DOHH2 (cell line): Measurements from ENCODE around the gene RAPGEF5.

Experiments used
- H3F3A ChIP-seq: fragments of 200-600 bp; sonication (generic), shearing (Covaris generic); 2 replicates; pipeline ENCODE4 v1.6.0; 2016; ENCODE audit warnings: antibody characterized with exemption, mild to moderate bottlenecking; ENCODE audit not compliant: control insufficient read depth, insufficient read depth
- H3K27ac ChIP-seq: fragments of 200-600 bp; sonication (generic); 2 replicates; pipeline ENCODE4 v1.5.1; 2014; ENCODE audit warnings: low read depth, mild to moderate bottlenecking, low read length, moderate library complexity
- H3K27me3 ChIP-seq: fragments of 200-600 bp; sonication (generic); 2 replicates; pipeline ENCODE4 v1.6.1; 2014; ENCODE audit warnings: mild to moderate bottlenecking, low read length, mixed read lengths; ENCODE audit not compliant: control insufficient read depth
- H3K36me3 ChIP-seq: fragments of 200-600 bp; sonication (generic); 2 replicates; pipeline ENCODE4 v1.6.1; 2014; ENCODE audit warnings: mild to moderate bottlenecking, low read length, moderate library complexity, mixed read lengths; ENCODE audit not compliant: control insufficient read depth
- H3K4me1 ChIP-seq: fragments of 200-600 bp; sonication (generic); 2 replicates; pipeline ENCODE4 v1.6.1; 2014; ENCODE audit warnings: mild to moderate bottlenecking, low read length, mixed read lengths; ENCODE audit not compliant: control insufficient read depth
- H3K4me2 ChIP-seq: fragments of 200-600 bp; sonication (generic); 2 replicates; pipeline ENCODE4 v1.6.0; 2014; ENCODE audit warnings: mild to moderate bottlenecking, low read length, moderate library complexity
- H3K4me3 ChIP-seq: fragments of 200-600 bp; sonication (generic); 2 replicates; pipeline ENCODE4 v1.5.1; 2014; ENCODE audit warnings: mild to moderate bottlenecking, low read length, mixed read lengths
- H3K79me2 ChIP-seq: fragments of 200-600 bp; sonication (generic); 2 replicates; pipeline ENCODE4 v1.6.1; 2014; ENCODE audit warnings: mild to moderate bottlenecking, low read length, mixed read lengths; ENCODE audit not compliant: control insufficient read depth
- H3K9me2 ChIP-seq: fragments of 200-600 bp; sonication (generic); replicated peaks from 2 replicates; pipeline ENCODE4 v1.6.1; 2014; ENCODE audit warnings: mild to moderate bottlenecking, low read length, mixed read lengths; ENCODE audit not compliant: control insufficient read depth
- H3K9me3 ChIP-seq: fragments of 200-600 bp; sonication (generic); 2 replicates; pipeline ENCODE4 v1.6.1; 2014; ENCODE audit warnings: antibody characterized with exemption, low read length, mixed read lengths; ENCODE audit not compliant: control insufficient read depth, insufficient read depth
- H4K20me1 ChIP-seq: fragments of 200-600 bp; sonication (generic); 2 replicates; pipeline ENCODE4 v1.6.0; 2014; ENCODE audit warnings: low read depth, mild to moderate bottlenecking, antibody characterized with exemption, low read length, moderate library complexity; ENCODE audit not compliant: control insufficient read depth, insufficient read depth
- CTCF ChIP-seq: fragments of 200-600 bp; sonication (generic); IDR thresholded peaks from one replicate; pipeline ENCODE4 v1.5.1; 2014; ENCODE audit warnings: antibody characterized with exemption, mild to moderate bottlenecking, low read depth, low read length; ENCODE audit not compliant: poor library complexity, severe bottlenecking
- EZH2phosphoT487 ChIP-seq: fragments of 200-600 bp; sonication (generic); IDR thresholded peaks from 2 replicates; pipeline ENCODE4 v1.6.1; 2017; ENCODE audit warnings: borderline replicate concordance, mild to moderate bottlenecking, antibody characterized with exemption, low read length, moderate library complexity, mixed read lengths

Gene RAPGEF5

GRCh38 chr7:22216309-22216708 lies 140.6 kb downstream of the RAPGEF5 start:
- Histone ChIP-seq H3K36me3 (peaks cover 99% of the 10 kb centered on the region), H4K20me1 (0 out of 2 replicates have a peak, but pooled peaks cover 3% of the 10 kb centered on the region), H3K27ac (no peak overlapping the region), H3K9me2 (no peaks in the 10 kb centered on the region), H3K79me2 (peaks cover 88% of the 10 kb centered on the region), H3K4me2 (no peak overlapping the region), H3K4me3 (no peak overlapping the region), H3K27me3 (no peaks in the 10 kb centered on the region), H3K9me3 (no peaks in the 10 kb centered on the region), H3F3A (peaks cover 26% of the 10 kb centered on the region), H3K4me1 (0 out of 2 replicates have a peak, but pooled peaks cover 3% of the 10 kb centered on the region)
- TF ChIP-seq EZH2phosphoT487 (no peak), CTCF (no peak)

- Histone ChIP-seq H3K27ac (no peak overlapping the region), H3K79me2 (peaks cover 93% of the 10 kb centered on the region), H3K4me1 (peaks cover 20% of the 10 kb centered on the region; the same call in 1 of the 2 replicates), H4K20me1 (peaks cover 3% of the 10 kb centered on the region; the same call in 1 of the 2 replicates), H3K27me3 (no peaks in the 10 kb centered on the region), H3K36me3 (peaks cover 100% of the 10 kb centered on the region), H3K4me2 (no peak overlapping the region), H3K9me3 (no peaks in the 10 kb centered on the region), H3F3A (peaks cover 32% of the 10 kb centered on the region), H3K9me2 (no peaks in the 10 kb centered on the region), H3K4me3 (no peak overlapping the region)
- TF ChIP-seq CTCF (no peak), EZH2phosphoT487 (no peak)
Observed at GRCh38 chr7:22214000-22214399, 143.0 kb downstream of the RAPGEF5 start.

- Histone ChIP-seq H4K20me1 (peaks cover 3% of the 10 kb centered on the region; the same call in 1 of the 2 replicates), H3K27ac (no peak overlapping the region), H3K79me2 (peaks cover 92% of the 10 kb centered on the region), H3F3A (peaks cover 30% of the 10 kb centered on the region), H3K4me3 (no peak overlapping the region), H3K9me2 (no peaks in the 10 kb centered on the region), H3K4me1 (peaks cover 23% of the 10 kb centered on the region; the same call in 1 of the 2 replicates), H3K36me3 (peaks cover 100% of the 10 kb centered on the region), H3K4me2 (no peak overlapping the region), H3K9me3 (no peaks in the 10 kb centered on the region), H3K27me3 (no peaks in the 10 kb centered on the region)
- TF ChIP-seq EZH2phosphoT487 (no peak), CTCF (no peak)
Observed at GRCh38 chr7:22213081-22213480, 143.9 kb downstream of the RAPGEF5 start.
